Stomach (tissue), 9 donors: ENCODE data around the gene SUV39H1. TPM values are rescaled to one million over a fixed set of nuclear protein-coding genes. Genes with fewer than 3 reads are reported as not detected.

ENCODE experiments used
- DNase-seq, 2 donors: peaks; one replicate each; pipeline versions ENCODE4 v3.0.0 to v3.0.0-alpha.2; 2013 to 2019
- H3K27ac ChIP-seq, 5 donors: fragments of 200-600 bp in 4 of 5; sonication (generic) in 4 of 5; one replicate each; pipeline ENCODE4 v1.5.1; 2013 to 2019; ENCODE audit warnings: mild to moderate bottlenecking in 1 of 5, moderate library complexity in 1 of 5
- H3K27me3 ChIP-seq, 3 donors: fragments of 200-600 bp; sonication (generic); one replicate each; pipeline ENCODE4 v1.5.1; 2017 to 2019; ENCODE audit warnings: mixed run types in 1 of 3
- H3K36me3 ChIP-seq, 4 donors: fragments of 200-600 bp; sonication (generic); 1 replicate in 3 of 4; 2 replicates in 1 of 4; pipeline ENCODE4 v1.5.1; 2016 to 2019
- H3K4me1 ChIP-seq, 4 donors: fragments of 200-600 bp; sonication (generic); one replicate each; pipeline ENCODE4 v1.5.1; 2016 to 2019
- H3K4me3 ChIP-seq, 4 donors: fragments of 200-600 bp; sonication (generic) in 3 of 4; one replicate each; pipeline ENCODE4 v1.5.1; 2016 to 2019; ENCODE audit warnings: mild to moderate bottlenecking in 1 of 4
- H3K9me3 ChIP-seq, 4 donors: fragments of 200-600 bp; sonication (generic); one replicate each; pipeline ENCODE4 v1.5.1; 2016 to 2019
- EP300 ChIP-seq: sonication (generic); formaldehyde crosslinking; IDR thresholded peaks from one replicate; pipeline ENCODE4 v1.6.1; 2017; ENCODE audit warnings: antibody characterized with exemption
- POLR2A ChIP-seq, 4 donors: fragments of 450-650 bp; IDR thresholded peaks; one replicate each; pipeline ENCODE4 v1.6.1; 2016; ENCODE audit warnings: antibody characterized with exemption in 4 of 4, control low read depth in 2 of 4, mild to moderate bottlenecking in 1 of 4, moderate library complexity in 1 of 4
- POLR2AphosphoS5 ChIP-seq, 3 donors: sonication (generic); formaldehyde crosslinking; IDR thresholded peaks; one replicate each; pipeline ENCODE4 v1.6.1; 2016; ENCODE audit warnings: antibody characterized with exemption in 3 of 3
- WGBS, 5 donors: extraction: QIAGEN DNeasy Blood & Tissue Kit in 3 of 5; methylation state at CpG; one replicate each; pipeline versions ENCODE4 v1.1.5 to v1.1.7; 2013 to 2018; 5-methylcytosine and 5-hydroxymethylcytosine counted together
- intact Hi-C: fragments of 100-400 bp; cut with DNase I; formaldehyde crosslinking; loops from one replicate; pipeline ENCODE4 v1.15.1; 2023; ENCODE audit warnings: low total_unique reads
- polyA plus RNA-seq, 3 donors: library from polyadenylated mRNA; stranded (reverse); fragments of 200-250 nt; gene quantifications; one replicate each; pipeline ENCODE4 v1.2.3, GENCODE V29; 2013
- total RNA-seq, 5 donors: library from RNA; depleted of rRNA; stranded (reverse); fragments of >200 nt; gene quantifications; one replicate each; pipeline versions ENCODE4 v1.1.0 to v1.2.3, GENCODE V29; 2014 to 2016
- TF ChIP-seq, protein P1 (sequence below), 7 experiments: fragments of 450-650 bp in 4 of 7; fragments of 200-600 bp in 3 of 7; sonication (generic) in 3 of 7; IDR thresholded peaks; one replicate each; pipeline ENCODE4 v1.5.1; 2016 to 2019; ENCODE audit warnings: antibody characterized with exemption in 7 of 7, control low read depth in 2 of 7, mild to moderate bottlenecking in 1 of 7
- donor health status: healthy with polysubstance abuse.
- donor health status: Bipolar disorder and iron deficiency.
- donor health status: healthy.

Gene SUV39H1
- total and polyA plus RNA-seq, 8 donors = 1.8 to 5.5 (median 4.1) TPM

DNA sequence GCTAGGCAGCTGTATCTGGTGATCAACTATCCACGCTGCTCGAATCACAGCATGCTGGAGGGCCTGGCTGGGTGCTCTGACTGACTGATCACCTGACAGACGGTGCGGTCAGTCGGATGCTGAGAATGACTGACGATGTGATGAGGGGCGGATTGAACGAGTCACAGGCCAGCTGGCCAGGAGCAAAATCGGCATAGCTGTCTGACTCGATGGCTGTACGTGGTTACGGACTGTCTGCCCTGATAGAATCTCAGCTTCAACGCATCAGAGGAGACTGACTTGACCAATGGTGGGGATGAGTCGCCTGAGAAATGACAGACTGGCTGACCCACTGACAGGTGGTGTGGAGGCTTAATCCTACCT lies 1.0 kb upstream of the SUV39H1 start:
- TF ChIP-seq EP300 (no peak), POLR2A (IDR thresholded peaks at IDR 0.05) (no peak), POLR2AphosphoS5 (IDR thresholded peaks at IDR 0.05) (no peak)
- TF ChIP-seq, protein P1, sequence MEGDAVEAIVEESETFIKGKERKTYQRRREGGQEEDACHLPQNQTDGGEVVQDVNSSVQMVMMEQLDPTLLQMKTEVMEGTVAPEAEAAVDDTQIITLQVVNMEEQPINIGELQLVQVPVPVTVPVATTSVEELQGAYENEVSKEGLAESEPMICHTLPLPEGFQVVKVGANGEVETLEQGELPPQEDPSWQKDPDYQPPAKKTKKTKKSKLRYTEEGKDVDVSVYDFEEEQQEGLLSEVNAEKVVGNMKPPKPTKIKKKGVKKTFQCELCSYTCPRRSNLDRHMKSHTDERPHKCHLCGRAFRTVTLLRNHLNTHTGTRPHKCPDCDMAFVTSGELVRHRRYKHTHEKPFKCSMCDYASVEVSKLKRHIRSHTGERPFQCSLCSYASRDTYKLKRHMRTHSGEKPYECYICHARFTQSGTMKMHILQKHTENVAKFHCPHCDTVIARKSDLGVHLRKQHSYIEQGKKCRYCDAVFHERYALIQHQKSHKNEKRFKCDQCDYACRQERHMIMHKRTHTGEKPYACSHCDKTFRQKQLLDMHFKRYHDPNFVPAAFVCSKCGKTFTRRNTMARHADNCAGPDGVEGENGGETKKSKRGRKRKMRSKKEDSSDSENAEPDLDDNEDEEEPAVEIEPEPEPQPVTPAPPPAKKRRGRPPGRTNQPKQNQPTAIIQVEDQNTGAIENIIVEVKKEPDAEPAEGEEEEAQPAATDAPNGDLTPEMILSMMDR (IDR thresholded peaks at IDR 0.05) = no peak
- H3K36me3 ChIP-seq = peaks cover 0 to 16% (median 11%) of the 10 kb centered on the region in 4 donors
- H3K27ac ChIP-seq = peak overlapping the region; percentile 18 to 92 (median 87)
- H3K4me1 ChIP-seq = peaks cover 0 to 16% (median 11%) of the 10 kb centered on the region in 4 donors
- no peaks in the 10 kb centered on the region for H3K9me3 ChIP-seq
- intact Hi-C loops = no loop called here
- peaks cover 0 to 22% (median 0%) of the 10 kb centered on the region in 3 donors for H3K27me3 ChIP-seq
- peak overlapping the region; percentile 58 to 94 (median 65) for H3K4me3 ChIP-seq
- 21 to 54% (median 47%) methylated on average over 2 to 14 of the region's 14 CpGs for WGBS, 5 donors
- peak in 1 of 2 donors; percentile 26 for DNase-seq

DNA sequence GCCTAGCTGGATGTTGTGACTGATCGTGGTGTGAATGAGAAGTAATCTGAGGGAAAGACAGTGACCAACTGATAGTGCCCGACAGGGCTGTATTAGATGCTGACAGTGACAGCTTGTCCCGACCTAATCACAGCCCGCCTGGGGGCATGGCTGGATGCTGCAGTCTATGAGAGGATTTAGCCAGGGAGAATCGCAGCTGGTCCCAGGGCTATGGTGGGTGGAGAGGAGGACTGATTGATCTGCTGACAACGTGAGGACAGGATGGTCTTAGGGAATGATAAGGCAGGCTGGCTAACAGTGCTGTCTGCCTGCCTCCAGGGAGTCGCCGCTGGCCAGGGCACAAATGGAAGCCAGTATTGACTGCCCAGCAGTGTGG lies 621 bp upstream of the SUV39H1 start:
- WGBS, 5 donors = 1 to 42% (median 11%) methylated on average over 6 to 8 of the region's 8 CpGs
- Histone ChIP-seq H3K36me3 (peaks cover 0 to 20% (median 15%) of the 10 kb centered on the region in 4 donors), H3K27ac (peak overlapping the region; percentile 86 to 93 (median 91)), H3K27me3 (peaks cover 0 to 20% (median 0%) of the 10 kb centered on the region in 3 donors), H3K4me1 (peaks cover 0 to 16% (median 11%) of the 10 kb centered on the region in 4 donors), H3K4me3 (peak overlapping the region; percentile 58 to 94 (median 65)), H3K9me3 (no peaks in the 10 kb centered on the region)
- TF ChIP-seq, protein P1 (IDR thresholded peaks at IDR 0.05) = no peak
- TF ChIP-seq EP300 (no peak), POLR2A (IDR thresholded peaks at IDR 0.05) (no peak), POLR2AphosphoS5 (IDR thresholded peaks at IDR 0.05) (no peak)
- intact Hi-C loops = no loop called here
- no peak for DNase-seq

DNA sequence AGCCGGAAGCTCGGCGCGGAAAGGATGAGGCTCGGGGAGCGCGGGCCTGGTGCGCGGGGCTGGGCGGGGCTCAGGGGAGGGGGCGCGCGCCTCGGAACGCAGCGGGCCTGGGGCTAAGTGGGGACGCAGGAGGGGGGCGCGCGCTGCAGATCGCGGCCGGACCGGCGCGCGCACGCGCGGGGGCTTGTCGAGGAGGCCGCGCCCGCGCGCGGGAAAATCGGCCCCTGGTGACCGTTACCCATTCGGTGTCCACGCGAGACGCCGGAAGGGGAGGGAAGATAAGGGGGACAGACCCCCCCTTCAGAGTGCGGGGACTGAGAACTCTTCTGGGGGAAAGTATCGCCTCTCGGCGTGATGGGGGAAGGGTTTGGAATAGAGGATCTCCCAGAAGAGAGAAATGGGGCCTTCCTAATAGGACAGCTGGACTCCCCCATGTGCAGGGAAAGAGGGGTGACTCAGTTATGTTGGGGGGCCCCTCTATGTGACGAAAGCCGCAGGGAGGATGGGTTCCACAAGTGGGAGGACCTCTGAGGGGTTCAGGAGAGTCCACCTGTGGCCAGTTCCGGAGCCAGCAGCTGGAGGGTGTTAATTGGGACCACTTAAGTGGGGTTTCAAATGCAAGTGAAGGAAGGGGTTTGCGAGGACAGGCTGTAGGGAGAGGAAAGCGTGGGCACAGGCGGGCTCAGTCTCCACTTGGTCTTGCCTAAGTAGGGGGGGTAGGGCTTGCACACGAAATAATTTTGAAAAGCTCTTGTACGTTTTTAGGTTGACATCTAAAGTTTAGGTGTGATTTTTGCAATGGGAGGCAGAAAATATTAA lies 584 bp downstream of the SUV39H1 start:
- 1 to 44% (median 4%) methylated on average over 10 to 54 of the region's 56 CpGs for WGBS, 5 donors

DNA sequence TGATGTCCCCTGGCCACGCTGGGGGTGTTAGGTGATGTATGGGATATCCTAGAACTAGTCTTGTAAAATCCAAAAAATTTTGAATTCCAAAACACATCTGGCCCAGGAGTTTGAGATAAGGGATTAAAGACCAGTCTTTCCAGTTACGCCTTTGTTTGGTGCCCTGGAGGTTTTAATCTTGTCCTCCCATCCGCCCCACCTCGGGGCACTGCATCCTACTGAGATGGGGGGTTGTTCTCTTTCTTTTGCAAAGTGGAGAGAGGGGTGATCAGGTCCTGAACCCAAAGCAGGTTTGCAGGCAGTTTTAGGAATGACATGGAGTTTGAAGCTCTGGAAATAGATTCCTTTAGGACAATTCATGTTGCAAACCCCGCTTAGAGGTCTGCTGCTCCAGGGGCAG lies 1.8 kb downstream of the SUV39H1 start:
- Histone ChIP-seq H3K27me3 (peaks cover 0 to 7% (median 0%) of the 10 kb centered on the region in 3 donors), H3K4me3 (no peak overlapping the region), H3K9me3 (no peaks in the 10 kb centered on the region), H3K36me3 (peaks cover 0 to 41% (median 38%) of the 10 kb centered on the region in 4 donors), H3K4me1 (peaks cover 0 to 16% (median 11%) of the 10 kb centered on the region in 4 donors), H3K27ac (no peak overlapping the region)
- intact Hi-C loops = no loop called here
- no peak for DNase-seq
- 78 to 88% (median 80%) methylated on average over 5 of the region's 5 CpGs for WGBS, 5 donors
- TF ChIP-seq EP300 (no peak), POLR2A (IDR thresholded peaks at IDR 0.05) (no peak), POLR2AphosphoS5 (IDR thresholded peaks at IDR 0.05) (no peak)
- TF ChIP-seq, protein P1 (IDR thresholded peaks at IDR 0.05) = no peak

More for the DNA sequence above, 584 bp downstream of the SUV39H1 start:
- Histone ChIP-seq H3K4me3 (peak overlapping the region; percentile 58 to 94 (median 65)), H3K27me3 (peaks cover 0 to 13% (median 0%) of the 10 kb centered on the region in 3 donors), H3K27ac (peak overlapping the region; percentile 86 to 93 (median 91)), H3K36me3 (peaks cover 0 to 31% (median 28%) of the 10 kb centered on the region in 4 donors), H3K4me1 (peaks cover 0 to 16% (median 11%) of the 10 kb centered on the region in 4 donors), H3K9me3 (no peaks in the 10 kb centered on the region)
- intact Hi-C loops = no loop called here
- DNase-seq = peak in 1 of 2 donors; percentile 60
- TF ChIP-seq EP300 (no peak), POLR2AphosphoS5 (IDR thresholded peaks at IDR 0.05) (no peak), POLR2A (IDR thresholded peaks at IDR 0.05) (no peak)
- TF ChIP-seq, protein P1 (IDR thresholded peaks at IDR 0.05) = no peak
